Measurements from ENCODE around the gene SEC63. TPM values are rescaled to one million over a fixed set of nuclear protein-coding genes. Genes with fewer than 3 reads are reported as not detected.

SEC63 gene

Small RNAs within 50 kb of the gene (small RNA-seq; reads per million reads assigned to genes)
- gene MTHFD2P3 (ENCODE audit: insufficient read depth) = not detected
- gene RF00045 (ENCODE audit: insufficient read depth) = not detected
- not detected for gene RNU6-437P (ENCODE audit: insufficient read depth)

Data from mesendoderm (in vitro differentiated cells).